HT1080 (cell line): ENCODE data around the gene MEF2C. TPM values are rescaled to one million over a fixed set of nuclear protein-coding genes. Genes with fewer than 3 reads are reported as not detected.
"Not testable (repeated sequence)": the region's sequence is repeated elsewhere in the genome, so short reads cannot be mapped to it uniquely, and the experiment has no call there.

Experiments used
- DNase-seq: peaks from one replicate; pipeline ENCODE4 v3.0.0-alpha.2; 2015; ENCODE audit warnings: low read depth
- total RNA-seq: library from RNA; depleted of rRNA; stranded (reverse); fragments of >200 nt; shearing (Covaris generic); gene quantifications from 2 replicates; pipeline ENCODE4 v1.2.3, GENCODE V29; 2014

The MEF2C gene
- total RNA-seq, 1 experiment from 2014 or later, result 2.2 TPM

GRCh38 chr5:88862547-88863175 is 20.3 kb downstream of the MEF2C start:
- no peak for DNase-seq

GRCh38 chr5:88861231-88861630 is 21.8 kb downstream of the MEF2C start:
- DNase-seq, result no peak

- no peak for DNase-seq
These were observed 22.5 kb downstream of the MEF2C start for GRCh38 chr5:88860501-88860900.

GRCh38 chr5:88858392-88858791 is 24.6 kb downstream of the MEF2C start:
- no peak for DNase-seq

- not testable (repeated sequence) for DNase-seq
These were observed 26.6 kb downstream of the MEF2C start for GRCh38 chr5:88856381-88856780.

GRCh38 chr5:88854769-88855168 is 28.2 kb downstream of the MEF2C start:
- DNase-seq, result no peak

GRCh38 chr5:88847420-88847819 is 35.6 kb downstream of the MEF2C start:
- no peak for DNase-seq

- no peak for DNase-seq
These were observed 36.5 kb downstream of the MEF2C start for GRCh38 chr5:88846434-88846833.

- no peak for DNase-seq
These were observed 37.8 kb downstream of the MEF2C start for GRCh38 chr5:88845081-88845697.

- no peak for DNase-seq
These were observed 40.2 kb downstream of the MEF2C start for GRCh38 chr5:88842784-88843183.

GRCh38 chr5:88841212-88841611 is 41.8 kb downstream of the MEF2C start:
- DNase-seq, result no peak

GRCh38 chr5:88840495-88840894 is 42.5 kb downstream of the MEF2C start:
- no peak for DNase-seq

- DNase-seq, result no peak
These were observed 43.7 kb downstream of the MEF2C start for GRCh38 chr5:88839238-88839637.

- no peak for DNase-seq
These were observed 44.5 kb downstream of the MEF2C start for GRCh38 chr5:88838500-88838899.

GRCh38 chr5:88837817-88838216 is 45.2 kb downstream of the MEF2C start:
- DNase-seq, result no peak

GRCh38 chr5:88837222-88837621 is 45.8 kb downstream of the MEF2C start:
- no peak for DNase-seq

- no peak for DNase-seq
These were observed 46.7 kb downstream of the MEF2C start for GRCh38 chr5:88836195-88836838.

GRCh38 chr5:88834499-88834898 is 48.5 kb downstream of the MEF2C start:
- no peak for DNase-seq

- no peak for DNase-seq
These were observed 48.9 kb downstream of the MEF2C start for GRCh38 chr5:88834131-88834462.

GRCh38 chr5:88833371-88834130 is 49.4 kb downstream of the MEF2C start:
- DNase-seq, result no peak

GRCh38 chr5:88831816-88832215 is 51.2 kb downstream of the MEF2C start:
- DNase-seq, result no peak

- no peak for DNase-seq
These were observed 52.4 kb downstream of the MEF2C start for GRCh38 chr5:88830567-88830966.
